DMS153 treated with DMSO at 0.1 percent for 48 hours (cell line): ENCODE measurements around the gene TSPAN18.
A peak's percentile ranks its signal among the peaks of the same experiment; 100 is the strongest.
"Not testable (repeated sequence)": the region's sequence is repeated elsewhere in the genome, so short reads cannot be mapped to it uniquely, and the experiment has no call there.

Experiments
- DNase-seq: peaks from one replicate; lab custom pipeline; 2025; ENCODE audit not compliant: unreplicated experiment; lab: John Stamatoyannopoulos, UW

The TSPAN18 gene

DNA sequence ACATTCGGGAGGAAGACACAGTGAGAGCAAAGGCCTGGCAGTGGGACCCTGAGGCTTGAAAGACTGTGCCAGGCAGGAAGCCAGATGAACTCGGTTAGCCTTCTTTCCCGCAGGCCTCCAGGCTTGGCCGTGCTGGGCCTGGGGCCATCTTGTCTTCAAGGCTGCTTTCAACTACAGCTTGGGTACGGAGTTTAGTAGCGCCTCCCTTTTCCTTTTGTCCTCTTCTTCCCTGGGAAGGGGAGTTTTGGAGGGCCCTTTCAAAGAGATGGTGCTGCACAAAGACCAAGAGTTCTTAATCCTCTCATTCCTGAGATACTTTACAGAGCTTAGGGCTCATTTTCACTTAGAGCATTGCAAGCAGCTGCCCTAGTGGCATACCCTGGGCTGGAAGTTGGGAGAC, 136.5 kb downstream of the TSPAN18 start:
- DNase-seq = no peak

- DNase-seq = no peak
Observed at GRCh38 chr11:44865866-44866272, 139.1 kb downstream of the TSPAN18 start.

DNA sequence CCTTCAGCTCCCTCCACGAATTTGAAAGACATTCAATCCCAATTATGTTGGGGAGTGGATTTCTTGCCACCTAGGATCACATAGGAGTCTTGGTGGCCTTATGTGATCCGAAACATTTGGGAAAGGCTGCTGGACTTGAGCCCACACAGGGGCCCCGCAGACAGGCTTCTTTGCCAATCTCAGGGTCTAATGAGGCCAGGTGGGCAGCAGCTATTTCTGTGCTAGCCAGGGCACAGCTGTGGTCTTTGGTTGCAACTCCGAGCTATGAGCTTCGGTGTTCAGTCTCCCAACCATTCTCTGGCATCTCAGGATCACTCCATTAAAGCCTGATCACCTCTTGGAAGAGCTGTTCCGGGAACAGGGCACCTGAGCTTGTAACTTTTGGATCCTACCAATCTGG, 139.5 kb downstream of the TSPAN18 start:
- no peak for DNase-seq

DNA sequence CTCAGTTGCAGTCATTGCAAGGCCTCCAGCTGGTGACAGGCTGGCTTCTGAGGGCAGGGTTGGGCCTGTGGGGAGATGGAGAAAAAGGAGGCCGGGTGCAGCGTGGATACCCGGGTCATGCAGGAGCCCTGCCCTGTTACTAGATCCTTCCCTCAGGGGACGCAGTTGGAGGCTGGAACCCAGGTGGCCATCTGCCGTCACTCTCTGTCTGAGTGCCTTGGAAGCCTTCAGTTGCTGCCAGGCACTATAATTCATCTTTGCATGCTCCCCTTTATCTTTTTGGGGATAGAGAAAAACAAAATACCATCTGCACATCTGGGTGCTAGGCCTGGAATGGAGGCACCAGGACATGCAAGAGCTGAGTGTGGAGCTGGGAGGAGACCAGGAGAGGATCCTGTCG, 141.3 kb downstream of the TSPAN18 start:
- no peak for DNase-seq

DNA sequence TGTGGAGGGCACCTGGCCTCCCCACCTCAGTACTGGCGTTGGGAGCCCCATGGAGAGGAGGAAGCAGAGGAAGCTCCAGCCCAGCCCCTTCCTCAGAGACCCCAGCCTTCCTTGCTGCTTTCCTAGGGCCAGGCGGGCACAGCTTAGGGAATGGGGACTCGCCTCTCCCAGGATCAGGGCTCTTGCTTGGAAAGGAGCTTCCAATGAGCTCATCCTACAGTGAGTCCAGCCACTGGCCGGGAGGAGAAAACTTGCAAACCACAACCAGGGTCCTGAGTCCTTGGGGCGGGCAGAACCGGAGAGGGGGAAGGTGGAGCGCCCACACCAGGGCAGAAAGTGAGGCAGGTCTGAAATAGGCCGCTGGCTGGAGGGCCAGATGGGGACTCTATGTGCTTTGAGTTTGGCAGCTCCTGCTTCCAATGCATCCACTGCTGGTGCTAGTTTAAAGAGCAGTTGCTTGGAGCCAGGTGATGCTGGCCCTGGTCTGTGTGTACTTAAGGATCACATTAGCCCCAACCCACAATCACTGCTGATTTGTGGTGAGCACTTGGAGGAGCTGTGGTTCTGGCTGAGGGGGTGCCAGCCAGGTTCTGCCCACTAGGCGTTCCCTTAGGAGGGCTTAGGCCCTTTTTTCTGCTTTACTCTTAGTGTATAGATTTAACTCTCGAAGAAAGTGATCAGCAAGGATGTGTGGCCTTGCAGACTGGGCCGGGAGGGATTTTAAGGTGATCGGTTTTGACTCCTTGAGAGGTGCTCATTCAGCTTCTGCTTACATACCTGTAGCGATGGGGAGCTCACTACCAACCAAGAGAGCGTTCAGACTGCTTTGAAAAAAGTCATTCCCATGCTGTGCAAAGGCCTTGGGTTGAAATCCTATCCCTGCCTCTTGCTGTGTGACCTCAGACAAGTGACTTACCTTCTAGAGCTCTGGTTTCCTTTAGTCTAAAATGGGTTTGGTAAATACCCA, 142.0 kb downstream of the TSPAN18 start:
- DNase-seq = no peak

GRCh38 chr11:44870181-44870580, 143.4 kb downstream of the TSPAN18 start:
- DNase-seq = no peak

DNA sequence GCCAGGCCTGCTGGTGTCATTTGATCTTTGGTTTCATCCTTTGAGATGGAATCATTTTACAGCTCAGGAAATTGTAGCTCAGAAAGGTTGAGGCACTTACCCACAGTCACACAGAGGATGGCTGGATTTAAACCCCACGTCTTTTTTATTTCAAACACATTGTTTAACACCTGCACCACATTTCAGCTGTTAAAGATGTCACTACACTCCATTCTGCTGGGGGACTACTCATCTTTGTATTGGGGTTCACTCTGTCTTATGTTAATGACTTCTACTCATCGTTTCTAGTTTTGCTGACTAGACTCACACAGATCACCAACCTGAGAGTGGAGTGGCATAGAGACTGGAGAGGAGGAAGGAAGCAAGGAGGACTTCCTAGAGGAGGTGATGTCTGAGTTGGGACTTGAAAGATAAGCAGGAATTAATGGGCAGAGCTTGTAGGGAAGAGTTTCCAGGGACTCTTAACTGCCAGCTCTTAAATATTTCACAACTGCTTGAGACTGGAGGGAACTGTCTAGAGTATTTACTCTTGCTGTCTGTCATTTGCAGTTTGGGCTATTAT, 143.9 kb downstream of the TSPAN18 start:
- DNase-seq = no peak

DNA sequence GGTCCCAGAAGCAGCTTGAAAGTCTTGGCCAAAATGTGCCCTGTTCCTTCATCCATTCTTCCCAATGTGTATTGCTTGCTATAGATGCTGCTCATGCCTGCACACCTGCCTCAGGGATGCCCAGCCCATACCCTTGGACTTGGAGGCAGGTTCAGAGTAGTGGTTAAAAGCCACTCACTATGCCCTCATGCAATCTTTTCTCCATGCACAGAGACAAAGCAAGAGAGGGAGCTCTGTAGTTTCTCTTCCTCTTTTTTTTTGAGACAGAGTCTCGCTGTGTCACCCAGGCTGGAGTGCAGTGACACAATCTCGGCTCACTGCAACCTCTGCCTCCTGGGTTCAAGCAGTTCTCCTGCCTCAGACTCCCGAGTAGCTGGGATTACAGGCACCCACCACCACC, 144.9 kb downstream of the TSPAN18 start:
- DNase-seq = not testable (repeated sequence)

GRCh38 chr11:44872556-44872955, 145.8 kb downstream of the TSPAN18 start:
- no peak for DNase-seq

GRCh38 chr11:44873537-44873936, 146.8 kb downstream of the TSPAN18 start:
- DNase-seq = no peak

- no peak for DNase-seq
Observed at GRCh38 chr11:44874284-44874683, 147.5 kb downstream of the TSPAN18 start.

DNA sequence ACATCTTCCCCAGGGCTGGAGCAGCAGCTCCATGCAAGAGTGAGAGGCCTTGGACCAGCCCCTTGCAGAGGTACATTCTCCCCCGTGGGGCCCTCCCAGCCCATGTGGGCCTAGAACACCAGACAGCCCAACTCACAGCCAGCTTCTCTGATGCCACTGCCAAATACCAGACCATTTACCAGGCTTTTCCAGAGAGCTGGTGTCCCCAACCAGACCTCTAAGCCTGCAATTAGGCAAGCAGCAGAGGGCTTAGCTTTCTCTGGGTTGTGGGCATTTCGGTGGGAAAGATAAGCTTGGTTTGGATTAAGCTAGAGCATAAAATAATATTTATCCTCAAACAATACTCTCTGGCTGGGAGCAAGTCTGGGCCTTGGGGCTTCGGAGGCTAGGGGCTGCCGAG, 148.3 kb downstream of the TSPAN18 start:
- no peak for DNase-seq

GRCh38 chr11:44876194-44876723, 149.5 kb downstream of the TSPAN18 start:
- DNase-seq = no peak

- DNase-seq = no peak
Observed at GRCh38 chr11:44876906-44877305, 150.1 kb downstream of the TSPAN18 start.

DNA sequence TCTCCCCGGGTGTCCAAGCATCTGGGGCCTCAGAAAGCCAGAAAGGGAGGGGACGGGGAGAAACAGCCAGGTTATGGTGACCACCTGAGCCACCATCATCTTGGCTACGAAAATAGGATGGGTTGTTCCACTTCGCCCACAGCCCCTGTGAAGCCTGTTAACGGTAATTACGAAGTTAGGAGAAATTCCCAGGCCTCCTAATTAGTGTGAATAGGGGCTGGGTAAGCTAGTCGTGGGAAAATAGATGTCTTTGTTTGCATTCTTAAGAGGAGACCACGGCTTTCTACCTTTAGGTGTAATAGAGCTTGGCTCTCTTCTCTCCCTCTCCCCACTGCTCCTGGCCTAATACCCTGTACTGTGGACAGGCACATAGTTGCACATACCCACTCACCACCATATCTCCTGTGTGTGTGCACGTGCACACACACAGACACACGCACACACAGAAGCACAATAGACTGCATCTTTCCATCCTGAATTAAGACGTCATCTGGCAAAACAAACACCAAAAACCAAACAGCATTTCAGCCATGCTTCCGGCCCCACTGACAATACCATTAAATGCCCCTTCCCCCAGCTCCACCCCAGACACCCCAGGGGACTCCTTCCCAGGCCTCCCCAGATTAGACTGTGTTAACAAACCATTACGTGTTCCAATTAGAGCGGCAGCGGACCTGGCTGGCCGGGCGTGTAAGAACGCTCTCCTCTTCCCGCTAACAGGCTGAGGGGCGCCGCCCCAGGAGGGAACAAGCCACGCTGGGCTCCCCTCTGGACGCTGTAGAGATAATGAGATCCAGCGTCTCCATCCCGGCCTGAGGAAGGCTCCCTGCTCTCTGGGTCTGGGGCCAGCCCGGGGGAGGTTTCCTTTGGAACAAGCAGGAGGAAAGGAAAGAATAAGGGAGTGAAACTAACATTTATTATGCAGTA, 151.1 kb downstream of the TSPAN18 start:
- peak; percentile 67 for DNase-seq

DNA sequence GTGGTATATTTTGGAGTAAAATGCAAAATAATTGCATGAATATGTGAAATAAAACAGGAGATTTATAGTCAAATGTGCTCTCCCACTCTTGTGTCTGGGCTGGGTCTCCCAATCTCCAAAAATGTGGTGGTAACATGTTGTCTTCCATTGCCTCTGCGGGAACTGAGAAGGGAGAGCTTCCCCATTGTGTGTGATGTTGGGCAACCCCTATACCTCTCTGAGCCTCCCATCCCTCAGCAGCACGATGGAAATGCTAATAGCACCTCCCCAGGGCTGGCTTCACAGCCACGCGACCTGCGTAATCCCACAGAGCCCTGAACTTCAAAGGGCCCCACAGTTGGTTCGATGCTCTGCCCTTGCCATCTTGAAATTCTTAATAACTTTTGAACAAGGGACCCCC, 151.9 kb downstream of the TSPAN18 start:
- DNase-seq = no peak

- DNase-seq = no peak
Observed at GRCh38 chr11:44879432-44879831, 152.7 kb downstream of the TSPAN18 start.

- DNase-seq = no peak
Observed at GRCh38 chr11:44880511-44880910, 153.7 kb downstream of the TSPAN18 start.

- DNase-seq = no peak
Observed at GRCh38 chr11:44880953-44881352, 154.2 kb downstream of the TSPAN18 start.

DNA sequence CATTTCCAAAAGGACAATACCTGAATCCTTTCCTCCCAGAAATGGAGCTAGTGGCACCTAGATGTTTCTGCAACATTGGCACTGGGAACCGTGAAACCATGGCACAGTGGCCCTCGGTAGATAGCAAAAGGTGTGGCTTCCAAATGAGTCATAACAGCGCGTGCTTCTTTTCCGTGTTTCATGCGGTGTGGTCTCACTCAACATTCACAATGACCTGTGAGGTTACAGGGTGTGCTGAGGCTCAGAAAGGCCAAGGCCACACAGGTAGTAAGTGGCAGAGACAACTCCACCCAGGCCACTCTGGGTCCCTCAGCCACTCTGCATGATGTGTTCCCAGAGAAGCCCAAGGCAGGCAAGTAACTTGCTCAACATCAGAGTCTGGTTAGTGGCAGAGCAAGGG, 156.5 kb downstream of the TSPAN18 start:
- no peak for DNase-seq

DNA sequence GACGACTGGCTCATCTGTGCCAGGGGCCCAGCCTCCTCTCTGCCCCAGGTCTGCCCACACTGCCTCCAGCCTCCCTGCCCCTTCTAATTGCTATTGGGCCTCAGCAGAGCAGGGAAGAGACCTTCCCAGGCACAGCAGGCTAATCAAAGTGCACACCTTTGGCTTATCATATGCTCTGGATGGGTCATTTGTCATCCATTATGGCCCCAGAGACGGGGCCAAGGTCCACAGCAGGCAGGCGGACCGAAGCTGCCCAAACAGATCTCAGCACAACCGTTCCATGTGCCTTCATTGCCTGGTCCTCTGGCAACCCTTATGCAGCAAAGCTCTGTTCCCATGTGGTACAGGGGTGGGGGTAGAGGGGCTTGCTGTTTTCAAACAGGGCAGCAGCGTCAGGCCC, 157.3 kb downstream of the TSPAN18 start:
- no peak for DNase-seq
